ENCODE data around the gene OR51B5.
"Not testable (repeated sequence)": the region's sequence is repeated elsewhere in the genome, so short reads cannot be mapped to it uniquely, and the experiment has no call there.

Gene OR51B5

GRCh38 chr11:5351208-5351607, 7.9 kb upstream of the OR51B5 start, which contains the start of gene OR51B6:
Gene OR51B6 (plus strand): TSS chr11:5351508. CDS start chr11:5351508, 0 bp downstream.
- H3K4me3 ChIP-seq (ENCODE audit: low read depth, low read length) = no peak within 1 kb of the TSS
- no peak for DNase-seq (ENCODE audit: low read depth)
- TF ChIP-seq, protein P1, sequence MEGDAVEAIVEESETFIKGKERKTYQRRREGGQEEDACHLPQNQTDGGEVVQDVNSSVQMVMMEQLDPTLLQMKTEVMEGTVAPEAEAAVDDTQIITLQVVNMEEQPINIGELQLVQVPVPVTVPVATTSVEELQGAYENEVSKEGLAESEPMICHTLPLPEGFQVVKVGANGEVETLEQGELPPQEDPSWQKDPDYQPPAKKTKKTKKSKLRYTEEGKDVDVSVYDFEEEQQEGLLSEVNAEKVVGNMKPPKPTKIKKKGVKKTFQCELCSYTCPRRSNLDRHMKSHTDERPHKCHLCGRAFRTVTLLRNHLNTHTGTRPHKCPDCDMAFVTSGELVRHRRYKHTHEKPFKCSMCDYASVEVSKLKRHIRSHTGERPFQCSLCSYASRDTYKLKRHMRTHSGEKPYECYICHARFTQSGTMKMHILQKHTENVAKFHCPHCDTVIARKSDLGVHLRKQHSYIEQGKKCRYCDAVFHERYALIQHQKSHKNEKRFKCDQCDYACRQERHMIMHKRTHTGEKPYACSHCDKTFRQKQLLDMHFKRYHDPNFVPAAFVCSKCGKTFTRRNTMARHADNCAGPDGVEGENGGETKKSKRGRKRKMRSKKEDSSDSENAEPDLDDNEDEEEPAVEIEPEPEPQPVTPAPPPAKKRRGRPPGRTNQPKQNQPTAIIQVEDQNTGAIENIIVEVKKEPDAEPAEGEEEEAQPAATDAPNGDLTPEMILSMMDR (IDR thresholded peaks at IDR 0.05; ENCODE audit: control insufficient read depth, extremely low read depth, insufficient read depth) = no peak

- TF ChIP-seq, protein P1 (IDR thresholded peaks at IDR 0.05; ENCODE audit: control insufficient read depth, extremely low read depth, insufficient read depth) = no peak
- DNase-seq (ENCODE audit: low read depth) = no peak
- H3K4me3 ChIP-seq (ENCODE audit: low read depth, low read length) = no peak overlapping the region
Measured at GRCh38 chr11:5349550-5349949, 6.2 kb upstream of the OR51B5 start.

DNA sequence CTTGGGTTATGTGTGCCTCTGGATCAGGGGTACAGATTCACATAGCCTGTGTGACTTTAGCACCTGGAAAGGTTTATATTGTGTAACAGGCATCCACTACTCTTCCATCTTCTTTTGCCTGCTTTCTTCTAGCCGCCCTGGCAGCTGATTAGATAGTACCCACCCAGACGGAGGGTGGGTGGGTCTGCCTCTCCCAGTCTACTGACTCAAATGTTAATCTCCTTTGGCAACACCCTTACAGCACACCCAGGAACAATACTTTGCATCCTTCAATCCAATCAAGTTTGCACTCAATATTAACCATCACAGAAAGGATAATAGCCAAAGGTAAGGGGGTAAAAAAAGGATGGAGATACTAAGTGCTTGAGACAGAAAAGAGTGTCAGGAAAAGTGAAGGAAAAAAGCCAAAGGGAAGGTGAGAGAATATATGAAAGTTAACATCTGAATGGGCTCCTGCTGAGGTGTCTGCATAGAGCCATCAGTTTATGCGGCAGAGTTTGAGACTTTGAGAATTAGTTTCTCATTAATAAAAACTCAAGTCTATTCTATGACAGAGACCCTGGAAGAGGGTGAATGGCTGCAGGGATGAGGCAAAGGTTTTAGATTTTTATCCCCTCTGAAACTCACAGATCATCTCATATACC, 5.3 kb upstream of the OR51B5 start:
- no peak overlapping the region for H3K4me3 ChIP-seq (ENCODE audit: low read depth, low read length)
- DNase-seq (ENCODE audit: low read depth) = no peak

DNA sequence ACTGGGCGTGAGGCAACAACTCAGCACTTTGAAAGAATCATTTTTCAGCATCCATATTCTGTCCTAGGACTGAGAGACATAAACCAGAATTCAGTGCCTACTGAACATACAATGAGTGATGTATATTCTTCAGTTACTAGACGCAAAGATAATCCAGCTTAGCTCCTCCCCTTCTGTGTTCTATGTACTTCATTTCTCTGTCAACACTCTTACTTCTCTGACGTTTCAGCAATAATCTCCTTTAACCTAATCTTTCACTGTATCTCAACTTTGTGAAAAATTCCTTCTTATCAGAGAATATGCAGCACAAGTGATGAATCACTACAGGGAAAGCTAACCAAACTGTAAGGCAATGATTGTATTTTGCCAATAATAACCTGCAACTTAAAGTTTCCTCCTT, 2.5 kb upstream of the OR51B5 start:
- DNase-seq (ENCODE audit: low read depth) = no peak
- H3K4me3 ChIP-seq (ENCODE audit: low read depth, low read length) = no peak overlapping the region
- TF ChIP-seq, protein P1 (IDR thresholded peaks at IDR 0.05; ENCODE audit: control insufficient read depth, extremely low read depth, insufficient read depth) = no peak

More for the DNA sequence above, 5.3 kb upstream of the OR51B5 start:
- TF ChIP-seq, protein P1 (IDR thresholded peaks at IDR 0.05; ENCODE audit: control insufficient read depth, extremely low read depth, insufficient read depth) = no peak

GRCh38 chr11:5339771-5340322, 3.5 kb downstream of the OR51B5 start:
- DNase-seq (ENCODE audit: low read depth) = no peak
- TF ChIP-seq, protein P1 (IDR thresholded peaks at IDR 0.05; ENCODE audit: control insufficient read depth, extremely low read depth, insufficient read depth) = no peak
- no peak overlapping the region for H3K4me3 ChIP-seq (ENCODE audit: low read depth, low read length)

DNA sequence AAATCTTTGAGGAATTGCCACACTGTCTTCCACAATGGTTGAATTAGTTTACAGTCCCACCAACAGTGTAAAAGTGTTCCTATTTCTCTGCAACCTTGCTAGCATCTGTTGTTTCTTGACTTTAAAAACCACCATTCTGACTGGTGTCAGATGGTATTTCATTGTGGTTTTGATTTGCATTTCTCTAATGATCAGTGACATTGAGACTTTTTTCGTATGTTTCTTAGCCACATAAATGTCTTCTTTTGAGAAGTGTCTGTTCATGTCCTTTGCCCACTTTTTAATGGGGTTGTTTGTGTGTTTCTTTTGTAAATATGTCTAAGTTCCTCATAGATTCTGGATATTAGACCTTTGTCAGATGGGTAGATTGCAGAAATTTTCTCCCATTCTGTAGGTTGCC, 6.1 kb downstream of the OR51B5 start:
- DNase-seq (ENCODE audit: low read depth); H3K4me3 ChIP-seq (ENCODE audit: low read depth, low read length): not testable (repeated sequence)

- TF ChIP-seq, protein P1 (IDR thresholded peaks at IDR 0.05; ENCODE audit: control insufficient read depth, extremely low read depth, insufficient read depth) = no peak
- no peak for DNase-seq (ENCODE audit: low read depth)
- H3K4me3 ChIP-seq (ENCODE audit: low read depth, low read length) = no peak overlapping the region
Measured at GRCh38 chr11:5336331-5336730, 7.0 kb downstream of the OR51B5 start.
